ENCODE results near the gene CCDC86.

DNA sequence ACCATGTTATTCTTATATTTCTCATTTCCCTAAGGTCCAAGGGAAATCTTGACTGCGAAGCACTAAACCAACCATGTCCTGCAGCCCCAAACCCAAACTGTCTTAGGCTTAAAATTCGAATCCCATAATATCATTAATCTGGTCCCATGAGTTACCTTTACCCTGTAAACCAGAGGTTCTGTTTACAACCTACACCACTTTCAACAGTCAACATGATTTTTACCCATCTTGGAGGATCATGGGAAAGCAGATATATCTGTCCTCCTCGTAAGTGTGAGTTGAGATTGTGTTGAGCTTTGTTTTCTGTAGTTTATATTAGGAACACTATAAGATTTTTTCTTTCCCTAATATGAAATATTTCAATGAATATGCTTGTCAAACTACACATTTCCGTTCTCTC, 58.1 kb downstream of the CCDC86 start:
- TF ChIP-seq POLR2A (IDR thresholded peaks at IDR 0.05) = no peak
- TF ChIP-seq, protein P1, sequence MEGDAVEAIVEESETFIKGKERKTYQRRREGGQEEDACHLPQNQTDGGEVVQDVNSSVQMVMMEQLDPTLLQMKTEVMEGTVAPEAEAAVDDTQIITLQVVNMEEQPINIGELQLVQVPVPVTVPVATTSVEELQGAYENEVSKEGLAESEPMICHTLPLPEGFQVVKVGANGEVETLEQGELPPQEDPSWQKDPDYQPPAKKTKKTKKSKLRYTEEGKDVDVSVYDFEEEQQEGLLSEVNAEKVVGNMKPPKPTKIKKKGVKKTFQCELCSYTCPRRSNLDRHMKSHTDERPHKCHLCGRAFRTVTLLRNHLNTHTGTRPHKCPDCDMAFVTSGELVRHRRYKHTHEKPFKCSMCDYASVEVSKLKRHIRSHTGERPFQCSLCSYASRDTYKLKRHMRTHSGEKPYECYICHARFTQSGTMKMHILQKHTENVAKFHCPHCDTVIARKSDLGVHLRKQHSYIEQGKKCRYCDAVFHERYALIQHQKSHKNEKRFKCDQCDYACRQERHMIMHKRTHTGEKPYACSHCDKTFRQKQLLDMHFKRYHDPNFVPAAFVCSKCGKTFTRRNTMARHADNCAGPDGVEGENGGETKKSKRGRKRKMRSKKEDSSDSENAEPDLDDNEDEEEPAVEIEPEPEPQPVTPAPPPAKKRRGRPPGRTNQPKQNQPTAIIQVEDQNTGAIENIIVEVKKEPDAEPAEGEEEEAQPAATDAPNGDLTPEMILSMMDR (IDR thresholded peaks at IDR 0.05) = no peak
- no peak for TF ChIP-seq EP300 (IDR thresholded peaks at IDR 0.05)
